ENCODE measurements around the gene SND1.

Gene SND1

DNA sequence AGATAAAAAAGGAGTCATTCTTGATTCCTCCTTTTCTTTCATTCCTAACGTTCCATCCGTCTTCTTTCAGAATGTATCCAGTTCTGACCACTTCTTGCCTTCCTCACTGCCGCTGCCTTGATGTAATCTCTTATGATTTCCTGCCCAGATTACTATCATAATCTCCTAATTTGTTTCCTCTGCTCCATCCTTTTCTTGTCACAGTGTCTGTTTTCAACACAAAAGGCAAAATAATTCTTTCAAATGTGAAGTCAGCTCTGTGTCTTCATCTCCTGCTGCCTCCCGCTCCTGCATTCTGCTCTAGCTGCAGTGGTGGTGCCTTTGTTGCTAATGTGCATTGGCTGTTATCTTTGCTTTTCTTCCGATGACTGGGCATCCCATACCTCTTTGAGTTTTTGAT is 150.9 kb downstream of the SND1 start:
- no peak for DNase-seq (ENCODE audit: low spot score)

GRCh38 chr7:127803626-127804025 is 151.6 kb downstream of the SND1 start:
- no peak for DNase-seq (ENCODE audit: low spot score)

- no peak for DNase-seq (ENCODE audit: low spot score)
These were observed 155.3 kb downstream of the SND1 start for GRCh38 chr7:127807340-127807739.

DNA sequence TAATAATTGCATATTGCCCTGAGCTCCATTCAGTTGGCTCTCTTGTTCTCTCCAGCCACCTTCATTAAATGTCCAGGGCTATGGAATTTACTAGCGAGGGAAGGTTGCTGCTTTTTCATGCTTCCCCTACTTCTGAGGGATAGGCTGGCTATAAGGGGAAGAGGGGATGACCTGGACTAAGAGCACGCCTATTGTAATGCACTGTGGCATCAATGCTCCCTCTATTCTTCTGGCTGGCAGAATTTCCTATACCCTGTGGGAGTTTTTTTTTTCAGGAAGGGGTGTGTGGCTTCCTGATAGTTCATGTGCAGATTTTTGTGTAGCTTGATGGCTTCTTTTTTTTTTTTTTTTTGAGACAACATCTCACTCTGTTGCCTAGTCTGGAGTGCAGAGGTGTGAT is 155.8 kb downstream of the SND1 start:
- no peak for DNase-seq (ENCODE audit: low spot score)

DNA sequence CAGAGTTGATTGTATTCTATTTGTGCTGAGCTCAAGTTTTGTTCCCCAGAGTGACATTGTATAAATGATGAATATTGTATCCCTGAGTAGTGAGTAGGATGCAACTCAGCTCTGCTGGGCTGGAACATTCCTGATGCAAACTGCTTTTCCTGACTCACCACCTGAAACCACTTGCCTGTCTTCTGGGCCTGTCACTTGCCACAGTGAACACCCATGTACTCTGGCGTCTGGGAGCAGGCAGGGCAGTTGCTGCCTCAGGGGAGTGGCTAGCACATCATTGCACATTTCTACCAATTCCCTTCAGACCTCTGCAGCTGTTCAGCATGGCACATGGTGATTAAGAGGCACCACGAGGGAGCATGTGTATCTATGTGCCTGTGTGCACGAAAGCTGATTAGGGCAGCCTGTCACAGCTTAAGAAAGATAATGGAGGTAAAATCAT is 157.3 kb downstream of the SND1 start:
- no peak for DNase-seq (ENCODE audit: low spot score)

DNA sequence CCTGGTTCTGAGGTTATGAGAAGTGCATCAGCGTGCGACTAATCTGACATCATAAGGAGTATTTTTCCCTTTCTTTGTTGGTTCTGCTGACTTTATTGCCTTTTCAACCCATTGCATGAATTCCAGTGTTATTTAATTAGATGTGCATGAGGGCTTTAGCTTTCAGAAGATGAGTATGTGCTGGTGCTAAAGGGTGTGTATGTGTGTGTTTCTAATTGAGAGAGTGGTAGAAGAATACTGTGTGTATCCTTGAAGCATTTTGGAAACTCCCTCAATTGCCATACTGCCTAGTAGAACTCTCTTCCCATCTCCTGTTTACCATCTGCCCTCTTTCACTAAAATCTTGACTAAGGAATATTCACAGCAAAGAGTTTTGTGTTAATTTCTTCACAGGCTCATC is 158.1 kb downstream of the SND1 start:
- DNase-seq (ENCODE audit: low spot score): no peak

DNA sequence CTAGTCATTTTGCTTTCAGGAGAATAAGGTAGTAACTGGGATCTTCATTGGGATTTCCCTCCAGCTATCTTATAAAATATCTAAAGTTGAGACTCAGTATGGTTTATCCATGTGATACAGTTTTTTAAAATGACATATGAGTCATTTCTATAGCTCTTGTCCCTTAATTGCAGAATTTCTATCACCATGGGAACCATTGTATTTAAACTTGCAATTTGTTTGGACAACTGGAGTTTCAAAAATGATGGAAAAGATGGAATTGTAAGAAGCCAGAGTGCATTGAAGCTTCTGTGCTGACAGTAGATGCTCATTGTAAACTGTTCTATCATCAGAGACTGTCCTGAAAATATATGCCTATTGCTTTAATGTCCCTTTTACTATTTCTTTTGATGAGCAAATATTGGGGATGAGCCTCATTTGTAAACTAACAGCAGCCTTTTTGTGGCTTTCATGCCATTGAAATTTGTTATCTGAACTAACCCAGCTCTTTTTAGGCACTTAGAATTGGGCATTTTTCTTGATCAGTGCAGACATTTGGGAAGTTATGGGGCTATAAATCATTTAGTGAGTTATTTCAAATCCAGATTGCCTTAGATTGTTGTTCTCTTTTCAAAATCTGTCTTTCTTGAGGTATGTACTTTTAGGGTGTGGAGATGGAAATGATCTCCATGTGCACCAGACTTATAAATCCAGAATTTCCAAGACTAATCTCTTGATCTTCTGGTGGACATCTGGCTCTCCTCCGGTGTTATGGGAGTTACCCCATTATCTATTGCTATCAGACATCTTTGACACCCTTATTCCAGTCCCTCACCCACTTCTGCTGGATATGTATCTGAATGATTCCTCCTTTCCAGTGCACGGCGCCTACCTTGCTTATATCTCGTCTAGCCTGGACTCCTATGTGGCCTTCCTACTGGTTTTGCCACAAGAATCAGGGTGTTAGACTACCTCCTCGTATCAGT is 159.0 kb downstream of the SND1 start:
- no peak for DNase-seq (ENCODE audit: low spot score)

DNA sequence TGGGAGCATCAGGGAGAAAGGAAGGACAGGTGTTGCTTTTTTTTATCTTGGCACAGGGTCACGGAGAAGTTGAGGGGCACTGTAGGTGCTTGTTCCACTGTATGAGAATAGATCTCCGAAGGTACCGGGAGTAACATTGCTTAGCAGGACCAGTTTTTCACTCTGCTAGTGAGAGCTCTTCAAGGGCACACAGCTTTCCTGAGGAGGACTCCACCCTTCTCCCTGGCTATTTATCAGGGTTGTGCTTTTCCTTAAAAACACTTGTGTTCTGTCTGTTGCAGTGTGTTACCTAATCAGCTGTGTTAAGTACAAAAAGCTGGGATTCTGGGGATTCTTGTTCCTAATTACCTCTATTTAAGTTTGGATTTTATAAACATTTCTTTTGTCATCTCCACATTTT is 160.5 kb downstream of the SND1 start:
- no peak for DNase-seq (ENCODE audit: low spot score)

DNA sequence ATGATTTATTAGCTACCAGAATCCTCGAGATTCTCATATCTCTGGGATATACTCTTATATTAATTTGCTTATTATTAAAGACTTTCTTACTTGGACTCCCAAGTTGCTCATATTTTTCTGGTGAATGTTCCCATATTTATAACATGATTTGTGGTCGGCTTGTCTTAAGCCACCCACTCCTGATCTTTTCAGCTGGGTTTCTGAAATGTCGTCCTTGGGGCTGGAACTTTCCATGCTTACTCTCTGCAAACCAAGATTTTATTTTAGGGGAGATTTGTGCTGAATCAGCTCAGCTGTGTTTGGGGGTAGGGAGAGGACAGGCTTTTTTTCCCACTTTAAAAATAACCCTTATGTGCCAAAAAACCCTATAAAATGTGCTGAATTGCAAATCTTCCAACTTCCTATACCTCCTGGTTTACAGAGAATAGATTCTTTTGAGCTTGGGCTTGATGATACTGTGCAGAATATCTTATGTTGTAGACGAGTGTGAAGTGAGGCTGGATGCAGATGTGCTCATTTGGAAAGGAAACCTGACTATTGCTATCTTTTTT is 162.1 kb downstream of the SND1 start:
- no peak for DNase-seq (ENCODE audit: low spot score)

DNA sequence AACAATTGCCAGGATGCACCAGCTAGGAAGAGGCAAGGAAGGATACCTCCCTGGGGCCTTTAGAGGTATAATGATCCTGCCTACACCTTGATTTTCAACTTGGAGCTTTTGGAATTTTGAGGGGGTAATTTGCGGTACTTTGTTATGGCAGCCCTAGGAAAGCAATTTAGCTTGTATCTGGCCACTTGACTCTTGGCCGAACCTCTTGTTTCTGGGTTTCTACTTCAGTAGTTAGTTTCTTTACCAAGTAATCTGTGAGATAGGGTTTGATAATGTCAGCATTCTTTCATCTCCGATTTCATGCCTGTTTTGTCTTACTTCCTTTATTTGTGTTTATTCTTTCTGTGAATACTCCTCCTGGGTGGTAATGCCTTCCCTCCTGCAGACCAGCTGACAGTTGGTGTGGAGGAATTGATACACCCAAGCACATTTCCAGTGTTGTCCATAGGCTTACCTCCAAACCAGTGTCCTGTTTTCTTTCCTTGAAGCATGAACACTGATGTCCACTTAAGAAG is 163.7 kb downstream of the SND1 start:
- DNase-seq (ENCODE audit: low spot score): no peak

DNA sequence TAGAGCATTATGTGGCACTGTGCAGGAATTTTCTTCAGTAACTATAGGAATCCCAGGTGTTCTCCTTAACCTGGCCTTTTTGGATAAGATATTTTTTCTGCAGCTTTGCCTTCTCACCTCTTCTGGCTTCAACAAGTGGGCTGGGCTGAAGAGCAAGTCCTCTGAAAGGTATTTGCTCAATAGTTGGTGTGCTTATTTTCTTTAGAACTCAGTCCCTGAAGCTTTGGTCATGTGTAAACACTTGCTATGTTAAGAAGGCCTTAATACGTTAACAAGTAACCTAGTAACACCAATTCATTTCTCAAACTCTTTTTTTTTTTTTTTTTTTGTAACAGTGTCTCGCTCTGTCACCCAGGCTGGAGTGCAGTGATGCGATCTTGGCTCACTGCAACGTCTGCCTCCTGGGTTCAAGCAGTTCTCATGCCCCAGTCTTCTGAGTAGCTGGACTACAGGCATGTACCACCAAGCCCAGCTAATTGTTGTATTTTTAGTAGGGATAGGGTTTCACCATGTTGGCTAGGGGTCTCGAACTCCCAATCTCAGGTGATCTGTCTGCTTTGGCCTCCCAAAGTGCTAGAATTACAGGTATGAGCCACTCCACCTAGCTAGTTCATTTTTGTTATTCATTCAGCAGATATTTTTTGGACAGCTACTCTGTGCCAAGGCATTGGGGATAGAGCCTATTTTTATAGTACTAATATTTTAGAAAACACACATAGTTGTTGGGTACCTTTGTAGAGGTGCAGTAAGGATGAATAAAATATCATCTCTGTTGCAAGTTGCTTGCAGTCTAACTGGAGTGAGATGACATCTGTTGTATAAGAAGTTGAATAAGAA is 164.6 kb downstream of the SND1 start:
- DNase-seq (ENCODE audit: low spot score): no peak

DNA sequence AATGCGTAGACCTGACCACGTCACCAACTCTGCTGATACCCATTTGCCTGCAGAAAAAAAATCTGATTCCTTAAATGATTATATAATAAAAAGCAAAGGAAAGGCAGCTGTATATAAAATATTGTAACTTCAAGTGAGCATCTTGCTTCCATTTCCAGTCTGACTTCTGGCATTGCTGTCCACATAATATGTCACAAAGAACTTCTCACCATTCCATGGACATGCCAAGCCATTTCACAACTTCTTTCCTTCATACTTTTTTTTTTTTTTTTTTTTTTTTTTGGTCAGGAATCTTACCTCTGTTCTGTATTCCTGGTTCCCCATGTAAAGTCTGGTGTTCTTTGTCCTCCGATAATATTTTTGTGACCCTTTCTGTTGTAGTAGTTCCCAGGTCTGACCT is 165.5 kb downstream of the SND1 start:
- no peak for DNase-seq (ENCODE audit: low spot score)

GRCh38 chr7:127818306-127818705 is 166.3 kb downstream of the SND1 start:
- no peak for DNase-seq (ENCODE audit: low spot score)

GRCh38 chr7:127819975-127820731 is 168.2 kb downstream of the SND1 start:
- DNase-seq (ENCODE audit: low spot score): no peak

DNA sequence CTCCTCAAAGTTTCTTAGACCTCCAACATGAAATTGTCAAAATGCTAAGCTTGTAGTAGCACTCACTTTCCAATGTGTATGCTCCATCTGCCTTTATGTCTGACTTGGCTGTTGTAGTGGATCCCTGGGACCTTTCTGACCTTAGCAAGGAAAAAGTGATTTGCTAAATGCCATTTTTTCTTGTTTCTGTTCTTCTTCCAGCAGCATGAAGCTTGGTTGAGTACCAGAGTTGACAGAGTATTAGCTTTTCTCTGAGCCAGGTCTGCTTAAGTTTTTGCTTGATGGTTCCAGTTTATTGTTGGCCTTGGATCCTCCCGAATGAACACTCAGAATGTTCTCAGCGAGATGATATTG is 168.7 kb downstream of the SND1 start:
- no peak for DNase-seq (ENCODE audit: low spot score)

DNA sequence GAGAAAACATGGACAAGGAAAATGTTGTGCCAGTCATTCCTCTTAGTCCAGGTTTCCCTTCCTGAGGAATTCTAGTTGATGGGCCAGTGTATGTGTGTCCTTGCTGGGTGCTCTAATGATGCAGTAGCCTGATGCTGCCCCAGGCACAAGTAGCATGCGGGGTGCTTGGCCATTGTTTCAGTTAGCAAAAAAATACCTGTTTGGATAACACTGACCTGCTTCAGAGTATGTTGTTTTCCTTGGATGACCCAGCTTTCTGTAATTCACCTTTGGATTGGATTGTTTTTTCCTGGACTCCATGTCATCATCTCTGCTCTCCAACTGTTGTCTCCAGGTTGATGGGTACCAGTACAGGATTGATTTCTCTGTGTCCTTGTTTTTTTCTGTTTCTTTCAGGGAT is 169.2 kb downstream of the SND1 start:
- no peak for DNase-seq (ENCODE audit: low spot score)

DNA sequence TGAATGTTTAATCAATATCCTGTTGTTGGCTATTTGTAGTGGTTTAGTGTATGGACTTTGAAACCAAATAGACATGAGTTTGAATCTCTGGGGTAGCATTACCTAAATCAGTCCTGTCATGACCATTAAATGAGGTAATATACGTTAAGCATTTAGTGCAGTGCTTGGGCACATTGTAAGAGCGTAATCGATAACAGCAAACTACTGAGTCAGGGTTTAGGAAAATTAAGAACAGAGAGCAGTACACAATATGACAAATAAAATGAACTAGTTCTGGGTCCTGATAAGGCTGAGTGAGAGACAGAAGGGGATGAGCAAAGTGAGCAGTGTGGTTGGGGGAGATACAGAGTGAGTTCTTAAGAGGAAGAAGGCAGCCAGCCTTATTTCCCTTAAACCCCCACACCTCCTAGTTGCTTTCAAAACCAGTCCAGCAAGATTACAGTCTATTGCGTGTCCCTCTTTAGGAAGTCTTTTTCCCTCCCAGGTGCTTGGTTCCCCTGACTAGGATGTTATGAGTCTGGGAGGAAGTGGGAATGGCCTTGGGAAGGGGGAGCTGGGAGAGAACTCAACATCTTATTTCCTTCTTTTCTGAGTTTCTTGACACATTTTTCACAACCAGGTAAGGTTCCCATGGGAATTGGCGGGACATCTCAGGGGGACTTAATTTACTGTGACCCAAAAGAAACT is 171.0 kb downstream of the SND1 start:
- DNase-seq (ENCODE audit: low spot score): no peak

DNA sequence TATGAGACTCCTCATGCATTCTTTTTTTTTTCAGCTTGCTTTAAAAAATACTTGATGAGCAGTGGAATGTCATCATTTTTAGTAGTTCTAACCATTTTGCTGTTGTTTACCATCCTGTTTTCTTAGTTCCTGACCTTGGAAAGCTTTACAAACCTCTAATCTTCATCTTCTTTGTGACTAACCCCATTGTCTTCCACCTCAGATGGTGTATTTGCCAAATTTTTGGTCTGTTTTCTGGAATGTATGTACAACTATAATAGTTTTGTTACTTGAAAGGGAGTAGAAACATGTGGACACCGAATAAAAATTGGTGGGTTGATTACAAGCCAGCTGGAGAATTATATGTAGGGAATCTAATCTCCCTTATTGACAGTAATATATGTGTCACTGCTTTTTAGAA is 172.7 kb downstream of the SND1 start:
- DNase-seq (ENCODE audit: low spot score): no peak

DNA sequence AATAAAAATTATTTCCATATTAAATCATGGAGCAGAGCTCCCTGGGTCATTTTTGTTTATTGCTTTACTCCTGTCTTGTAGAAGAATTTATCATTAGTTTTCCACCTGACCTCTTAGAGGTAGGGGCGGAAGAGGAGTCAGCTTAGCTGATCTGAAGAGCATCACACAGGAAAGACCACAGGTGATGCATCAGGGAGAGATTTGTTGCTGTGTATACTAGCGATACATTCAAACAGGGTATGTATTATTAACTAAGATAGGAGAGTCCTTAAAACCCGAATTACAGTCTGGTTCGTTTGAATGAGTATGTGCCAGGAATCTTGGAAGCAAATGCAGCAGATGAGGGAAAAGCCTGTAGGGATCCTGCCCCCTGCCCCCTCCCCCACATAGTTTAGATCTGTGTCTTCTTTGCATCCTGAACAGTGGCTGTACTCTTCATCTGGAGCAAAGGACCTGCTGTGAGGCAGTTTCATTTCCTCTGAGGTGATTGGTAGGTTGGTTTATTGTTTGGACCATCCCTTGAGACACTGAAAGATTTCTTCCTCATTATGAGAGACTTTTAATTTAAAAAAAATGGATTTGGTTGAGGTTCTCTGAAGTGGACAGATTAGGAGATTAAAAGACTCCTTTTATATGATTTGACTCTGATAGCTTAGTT is 177.0 kb downstream of the SND1 start:
- DNase-seq (ENCODE audit: low spot score): no peak

- no peak for DNase-seq (ENCODE audit: low spot score)
These were observed 179.6 kb downstream of the SND1 start for GRCh38 chr7:127831318-127832219.
